IPS DF 6.9 (cell line): ENCODE measurements around the gene PEX11G.

Experiments used
- DNase-seq: peaks from one replicate; pipeline ENCODE4 v3.0.0-alpha.2; 2013; ENCODE audit warnings: low read depth, low spot score
- H3K27ac ChIP-seq: one replicate; pipeline ENCODE4 v1.5.1; 2013; ENCODE audit warnings: low read length, control low read depth
- H3K27me3 ChIP-seq: 2 replicates; pipeline ENCODE4 v1.6.1; 2013; ENCODE audit warnings: mild to moderate bottlenecking, low read length; ENCODE audit not compliant: control insufficient read depth, insufficient read depth
- H3K36me3 ChIP-seq: 2 replicates; pipeline ENCODE4 v1.6.1; 2013; ENCODE audit warnings: low read length; ENCODE audit not compliant: control insufficient read depth, insufficient read depth
- H3K4me1 ChIP-seq: 2 replicates; pipeline ENCODE4 v1.6.1; 2013; ENCODE audit warnings: low read length; ENCODE audit not compliant: control insufficient read depth, insufficient read depth
- H3K4me3 ChIP-seq: 2 replicates; pipeline ENCODE4 v1.5.1; 2013; ENCODE audit warnings: mild to moderate bottlenecking, low read length
- H3K9me3 ChIP-seq: 2 replicates; pipeline ENCODE4 v1.6.1; 2013; ENCODE audit warnings: low read length, inconsistent platforms; ENCODE audit not compliant: control insufficient read depth, insufficient read depth
- WGBS: extraction: QIAGEN DNeasy Blood & Tissue Kit; methylation state at CpG from one replicate; pipeline ENCODE4 v1.1.7; 2013; ENCODE audit warnings: mixed read lengths, missing lambda C conversion rate; ENCODE audit not compliant: insufficient read length, insufficient coverage; 5-methylcytosine and 5-hydroxymethylcytosine counted together

The PEX11G gene

DNA sequence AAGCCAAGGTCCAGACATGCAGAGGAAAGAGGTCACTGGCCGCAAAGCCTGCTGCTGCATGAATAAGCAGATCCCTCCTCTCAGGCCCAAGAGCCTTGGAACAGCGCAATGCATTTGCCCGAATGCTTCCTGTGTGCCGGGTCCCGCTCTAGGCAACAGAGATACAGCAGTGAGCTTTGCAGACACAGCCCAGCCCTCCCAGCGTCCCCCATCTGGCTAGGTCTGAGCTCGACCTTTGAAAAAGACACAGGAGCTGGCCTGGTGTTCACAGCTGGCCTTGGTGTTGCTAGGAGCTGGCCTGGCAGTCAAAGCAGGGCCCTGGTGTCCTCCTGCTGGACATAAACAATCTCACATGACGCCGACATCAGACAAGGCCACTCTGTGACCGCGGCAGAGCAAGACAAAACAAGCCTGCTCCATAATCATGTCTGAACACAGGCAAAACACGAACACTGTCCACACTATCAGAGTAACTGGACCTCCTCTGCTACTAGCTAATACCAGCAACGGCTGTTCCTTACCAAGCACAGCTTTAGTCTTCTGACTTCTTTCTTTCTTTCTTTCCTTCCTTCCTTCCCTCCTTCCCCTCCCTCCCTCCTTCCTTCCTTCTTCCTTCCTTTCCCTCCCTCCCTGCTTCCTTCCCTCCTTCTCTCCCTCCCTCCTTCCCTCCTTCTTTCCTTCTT is 5.7 kb upstream of the PEX11G start:
- Histone ChIP-seq H3K4me3 (no peak overlapping the region), H3K27me3 (no peaks in the 10 kb centered on the region), H3K4me1 (no peaks in the 10 kb centered on the region), H3K27ac (no peak overlapping the region), H3K9me3 (no peaks in the 10 kb centered on the region), H3K36me3 (no peaks in the 10 kb centered on the region)
- DNase-seq, result no peak
- WGBS, result no CpG with 5 or more reads among the region's 13 CpGs

DNA sequence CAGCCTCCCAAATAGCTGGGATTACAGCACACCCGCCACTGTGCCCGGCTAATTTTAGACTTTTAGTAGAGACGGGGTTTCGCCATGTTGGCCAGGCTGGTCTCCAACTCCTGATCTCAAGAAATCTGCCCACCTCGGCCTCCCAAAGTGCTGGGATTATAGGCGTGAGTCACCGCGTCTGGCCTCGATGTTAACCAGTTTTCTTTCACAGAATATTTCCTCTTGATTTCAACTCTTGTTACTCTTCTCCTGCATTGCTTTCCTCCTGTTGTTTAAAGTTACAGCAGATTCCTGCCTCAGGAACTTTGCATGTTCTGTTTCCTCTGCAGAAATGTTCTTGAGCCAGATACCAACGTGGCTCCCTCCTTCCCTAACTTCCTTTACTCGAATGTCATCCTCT is 3.7 kb upstream of the PEX11G start:
- Histone ChIP-seq H3K27ac (no peak overlapping the region), H3K4me3 (no peak overlapping the region), H3K27me3 (no peaks in the 10 kb centered on the region), H3K4me1 (no peaks in the 10 kb centered on the region), H3K36me3 (no peaks in the 10 kb centered on the region), H3K9me3 (no peaks in the 10 kb centered on the region)
- WGBS, result no CpG with 5 or more reads among the region's 11 CpGs
- no peak for DNase-seq

DNA sequence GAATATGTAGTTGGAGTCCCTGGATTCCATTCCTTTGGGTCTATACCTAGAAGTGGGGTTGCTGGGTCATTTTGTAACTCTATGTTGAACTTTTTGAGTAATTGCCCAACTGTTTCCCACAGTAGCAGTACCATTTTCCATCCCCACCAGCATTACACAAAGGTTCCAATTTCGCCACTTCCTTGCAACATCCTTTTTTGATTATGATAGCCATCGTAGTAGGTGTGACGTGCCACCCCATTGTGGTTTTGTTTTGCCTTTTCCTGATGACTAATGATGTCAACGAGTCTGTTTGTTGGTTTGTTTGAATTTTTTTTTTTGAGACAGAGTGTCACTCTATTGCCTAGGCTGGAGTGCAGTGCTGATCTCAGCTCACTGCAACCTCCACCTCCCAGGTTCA is 3.3 kb upstream of the PEX11G start:
- no peaks in the 10 kb centered on the region for H3K9me3 ChIP-seq
- no peak overlapping the region for H3K4me3 ChIP-seq
- no peaks in the 10 kb centered on the region for H3K4me1 ChIP-seq
- no CpG with 5 or more reads among the region's 4 CpGs for WGBS
- H3K27ac ChIP-seq, result no peak overlapping the region
- no peaks in the 10 kb centered on the region for H3K27me3 ChIP-seq
- DNase-seq, result no peak
- H3K36me3 ChIP-seq, result no peaks in the 10 kb centered on the region

DNA sequence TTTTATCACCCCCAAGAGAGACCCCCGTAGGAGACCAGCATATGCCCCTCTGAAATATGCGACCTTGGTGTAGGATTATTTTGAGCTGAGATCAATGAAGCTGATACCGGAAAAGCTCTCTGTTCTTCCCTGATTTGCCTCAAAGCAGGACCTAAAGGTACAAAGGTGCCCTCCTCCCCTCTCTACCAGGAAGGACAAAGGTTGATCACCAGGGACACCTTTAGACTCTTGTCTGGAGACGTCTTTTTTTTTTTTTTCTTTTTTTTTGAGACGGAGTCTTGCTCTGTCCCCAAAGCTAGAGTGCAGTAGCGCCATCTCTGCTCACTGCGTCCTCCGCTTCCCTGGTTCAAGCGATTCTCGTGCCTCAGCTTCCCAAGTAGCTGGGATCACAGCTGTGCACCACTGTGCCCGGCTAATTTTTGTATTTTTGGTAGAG is 792 bp upstream of the PEX11G start:
- no peak for DNase-seq
- no CpG with 5 or more reads among the region's 11 CpGs for WGBS
- Histone ChIP-seq H3K27me3 (no peaks in the 10 kb centered on the region), H3K9me3 (no peaks in the 10 kb centered on the region), H3K36me3 (no peaks in the 10 kb centered on the region), H3K4me1 (no peaks in the 10 kb centered on the region), H3K27ac (no peak overlapping the region), H3K4me3 (no peak overlapping the region)

DNA sequence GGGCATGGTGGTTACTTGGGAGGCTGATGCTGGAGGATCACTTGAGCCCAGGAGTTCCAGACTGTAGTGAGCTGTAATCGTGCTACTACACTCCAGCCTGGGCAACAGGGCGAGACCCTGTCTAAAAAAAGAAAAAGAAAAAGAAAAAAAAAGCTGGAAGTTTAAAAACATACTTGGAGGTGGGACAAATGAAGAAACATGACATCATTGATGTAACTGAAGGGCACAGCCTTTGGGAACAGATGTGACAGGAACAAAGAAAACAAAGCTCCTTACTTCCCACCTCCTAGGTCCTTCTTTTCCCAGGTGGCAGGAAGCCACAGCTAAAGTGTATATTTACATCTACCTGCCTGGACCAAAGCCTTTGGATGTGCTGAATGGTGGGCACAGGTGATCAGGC is 1.9 kb downstream of the PEX11G start:
- Histone ChIP-seq H3K9me3 (no peaks in the 10 kb centered on the region), H3K27me3 (no peaks in the 10 kb centered on the region), H3K4me3 (no peak overlapping the region), H3K4me1 (peaks cover 3% of the 10 kb centered on the region; the same call in 1 of the 2 replicates), H3K27ac (no peak overlapping the region), H3K36me3 (no peaks in the 10 kb centered on the region)
- no CpG with 5 or more reads among the region's 2 CpGs for WGBS
- DNase-seq, result no peak

DNA sequence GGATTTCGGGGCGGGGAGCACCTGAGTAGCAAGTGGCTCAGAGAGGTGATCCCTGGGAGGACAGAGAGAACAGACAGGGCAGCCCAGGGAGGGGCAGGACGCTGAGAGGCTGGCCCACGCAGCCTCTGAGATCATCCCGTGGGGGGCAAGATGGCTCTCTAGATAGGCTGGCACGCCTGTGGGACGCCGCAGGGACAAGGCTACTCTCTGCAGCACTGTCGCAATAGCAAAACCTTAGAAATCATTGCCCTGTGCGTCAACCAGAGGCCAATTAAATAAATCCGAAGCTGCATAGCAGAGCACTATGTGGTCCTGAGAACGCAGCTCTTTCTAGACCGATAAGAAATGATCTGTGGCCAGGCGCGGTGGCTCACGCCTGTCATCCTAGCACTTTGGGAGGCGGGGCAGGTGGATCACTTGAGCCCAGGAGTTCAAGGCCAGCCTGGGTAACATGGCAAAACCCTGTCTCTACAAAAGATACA is 5.1 kb downstream of the PEX11G start:
- Histone ChIP-seq H3K4me1 (peaks cover 5% of the 10 kb centered on the region), H3K27ac (no peak overlapping the region), H3K36me3 (no peaks in the 10 kb centered on the region), H3K9me3 (no peaks in the 10 kb centered on the region), H3K27me3 (no peaks in the 10 kb centered on the region), H3K4me3 (no peak overlapping the region)
- no peak for DNase-seq
- WGBS, result no CpG with 5 or more reads among the region's 17 CpGs

DNA sequence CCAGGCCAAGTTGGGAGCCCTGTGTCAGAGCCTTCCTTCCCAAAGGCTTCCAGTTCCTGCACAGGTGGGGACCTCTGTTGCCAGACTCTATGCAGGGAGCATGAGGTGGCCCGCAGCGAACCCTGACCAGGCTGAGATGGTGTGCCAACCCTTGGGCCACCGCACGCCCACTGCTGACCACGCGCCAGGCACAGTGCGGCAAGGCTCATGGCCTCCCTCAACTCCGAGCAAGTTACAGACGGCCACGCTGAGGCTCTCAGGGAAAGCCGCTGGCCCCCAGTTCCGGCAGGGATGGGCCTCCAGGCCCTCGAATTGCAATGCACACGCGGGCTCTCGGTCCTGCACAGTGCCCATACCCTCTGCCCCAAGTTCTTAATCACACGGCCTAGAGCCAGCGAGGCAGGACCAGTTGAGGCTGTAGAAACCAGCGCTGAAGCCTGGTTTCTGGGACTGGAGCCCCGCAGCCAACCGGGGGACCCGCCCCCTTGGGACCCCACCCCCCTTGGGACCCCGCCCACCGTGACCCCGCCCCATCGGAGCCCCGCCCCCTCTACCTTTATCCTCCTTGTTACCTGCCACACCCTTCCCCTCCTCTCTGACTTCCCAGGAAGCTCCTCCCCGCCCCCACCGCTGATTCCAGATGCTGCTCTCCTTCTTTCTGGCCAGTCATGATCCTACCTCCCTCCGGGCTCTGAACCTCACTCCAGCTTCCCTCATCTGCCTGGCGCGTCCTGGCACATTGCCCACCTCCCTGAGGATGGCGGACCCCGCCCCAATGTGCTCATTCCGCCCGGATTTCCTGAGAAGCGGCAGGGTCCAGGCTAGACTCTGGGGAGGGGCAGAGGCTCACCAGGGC is 6.0 kb downstream of the PEX11G start:
- no peak overlapping the region for H3K27ac ChIP-seq
- WGBS, result no CpG with 5 or more reads among the region's 37 CpGs
- H3K4me1 ChIP-seq, result peaks cover 5% of the 10 kb centered on the region
- H3K36me3 ChIP-seq, result no peaks in the 10 kb centered on the region
- H3K9me3 ChIP-seq, result no peaks in the 10 kb centered on the region
- H3K4me3 ChIP-seq, result no peak overlapping the region
- H3K27me3 ChIP-seq, result no peaks in the 10 kb centered on the region
- DNase-seq, result no peak

DNA sequence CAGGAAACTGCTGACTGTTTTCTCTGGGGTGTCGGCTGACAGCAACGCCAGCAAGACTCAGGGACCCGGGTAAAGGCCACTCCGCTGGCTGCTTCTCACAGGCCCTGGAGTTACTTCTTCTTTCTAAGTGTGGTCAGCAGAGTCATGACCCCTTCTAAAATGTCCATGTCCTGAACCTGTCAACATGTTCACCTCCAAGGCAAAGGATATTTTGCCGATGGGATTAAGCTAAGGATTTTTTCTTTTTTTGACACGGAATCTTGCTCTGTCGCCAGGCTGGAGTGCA is 7.9 kb downstream of the PEX11G start:
- H3K27ac ChIP-seq, result no peak overlapping the region
- no peaks in the 10 kb centered on the region for H3K27me3 ChIP-seq
- no peak overlapping the region for H3K4me3 ChIP-seq
- no CpG with 5 or more reads among the region's 7 CpGs for WGBS
- no peak for DNase-seq
- H3K9me3 ChIP-seq, result no peaks in the 10 kb centered on the region
- H3K36me3 ChIP-seq, result 0 out of 2 replicates have a peak, but pooled peaks cover 4% of the 10 kb centered on the region
- peaks cover 5% of the 10 kb centered on the region for H3K4me1 ChIP-seq

DNA sequence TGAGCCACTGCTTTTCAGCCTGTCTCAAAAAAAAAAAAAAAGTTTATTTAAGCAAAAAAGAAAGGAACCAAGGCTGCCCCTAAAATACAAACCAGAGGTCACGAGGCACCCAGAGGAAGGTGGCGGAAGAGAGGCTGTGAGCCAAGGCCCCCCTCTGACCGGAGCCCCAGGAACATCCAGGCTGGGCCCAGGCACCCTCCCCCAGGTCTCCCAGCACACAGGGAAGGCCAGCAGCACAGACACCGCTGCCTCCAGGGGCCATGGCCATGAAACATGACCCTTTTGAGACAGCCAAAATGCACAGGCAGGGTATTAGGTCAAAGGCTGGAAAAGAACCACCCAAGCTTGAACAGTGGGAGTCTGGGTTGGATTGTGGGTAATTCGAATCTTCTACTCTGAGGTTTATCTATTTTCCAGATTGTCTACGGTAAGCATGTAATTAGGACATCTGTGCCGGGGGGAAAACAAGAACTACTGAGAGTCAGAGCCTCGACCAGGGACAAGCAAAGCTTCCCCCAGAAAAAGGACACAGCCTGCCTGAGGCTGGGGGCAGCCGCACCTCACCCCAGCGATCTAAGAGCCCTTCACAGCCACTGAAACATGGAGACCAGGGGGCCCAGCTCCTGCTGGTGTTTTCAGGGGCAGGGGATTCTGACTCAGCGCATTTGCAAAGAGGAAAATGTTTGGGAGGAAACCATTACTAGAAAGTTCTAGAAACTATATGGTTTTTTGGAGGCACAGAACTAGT is 8.4 kb downstream of the PEX11G start:
- Histone ChIP-seq H3K4me3 (no peak overlapping the region), H3K36me3 (0 out of 2 replicates have a peak, but pooled peaks cover 4% of the 10 kb centered on the region), H3K9me3 (no peaks in the 10 kb centered on the region), H3K27ac (no peak overlapping the region), H3K27me3 (no peaks in the 10 kb centered on the region), H3K4me1 (peaks cover 5% of the 10 kb centered on the region)
- WGBS, result no CpG with 5 or more reads among the region's 11 CpGs
- DNase-seq, result no peak

DNA sequence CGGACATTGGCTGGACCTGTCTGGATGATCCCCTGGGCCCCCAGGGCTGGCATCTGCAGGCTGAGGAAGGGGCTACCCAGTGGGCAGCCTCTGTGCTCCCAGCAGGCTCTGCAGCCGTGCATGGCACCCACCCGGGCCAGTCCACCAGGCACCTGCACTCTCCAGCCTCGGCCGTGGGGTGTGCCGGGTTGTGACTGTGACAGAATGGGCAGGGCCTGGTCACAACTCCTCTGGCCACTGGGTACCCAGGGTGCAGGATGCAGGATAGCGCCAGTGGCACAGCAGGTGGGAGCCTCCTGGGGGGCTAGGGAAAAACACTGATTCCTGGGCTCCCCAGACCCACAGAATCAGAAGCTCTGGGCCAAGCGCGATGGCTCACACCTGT is 10.0 kb downstream of the PEX11G start:
- H3K27me3 ChIP-seq, result no peaks in the 10 kb centered on the region
- DNase-seq, result no peak
- H3K4me1 ChIP-seq, result peaks cover 5% of the 10 kb centered on the region
- no peaks in the 10 kb centered on the region for H3K9me3 ChIP-seq
- no peak overlapping the region for H3K27ac ChIP-seq
- H3K4me3 ChIP-seq, result no peak overlapping the region
- WGBS, result no CpG with 5 or more reads among the region's 9 CpGs
- H3K36me3 ChIP-seq, result 0 out of 2 replicates have a peak, but pooled peaks cover 4% of the 10 kb centered on the region
